Thoracic aorta (tissue), 2 donors: ENCODE data around the gene SSUH2. TPM values are rescaled to one million over a fixed set of nuclear protein-coding genes. Genes with fewer than 3 reads are reported as not detected.
"Not testable (repeated sequence)": the region's sequence is repeated elsewhere in the genome, so short reads cannot be mapped to it uniquely, and the experiment has no call there.

Experiments used
- ATAC-seq: fragments of 150-250 bp; one replicate; pipeline ENCODE4 v1.8.0; 2017; ENCODE audit warnings: low read depth; ENCODE audit not compliant: insufficient number of reproducible peaks, low FRiP score
- DNase-seq: peaks from one replicate; pipeline ENCODE4 v3.0.0-alpha.2; 2020; ENCODE audit warnings: low spot score
- H3K27ac ChIP-seq, 2 donors: fragments of 200-600 bp; sonication (generic); 1 replicate in 1 of 2; 2 replicates in 1 of 2; pipeline ENCODE4 v1.5.1; 2016; ENCODE audit warnings: mild to moderate bottlenecking in 2 of 2, moderate library complexity in 2 of 2
- H3K27me3 ChIP-seq: fragments of 200-600 bp; sonication (generic); replicated peaks from 2 replicates; pipeline ENCODE4 v1.6.0; 2016; ENCODE audit warnings: mild to moderate bottlenecking; ENCODE audit not compliant: insufficient read depth
- H3K36me3 ChIP-seq: fragments of 200-600 bp; sonication (generic); one replicate; pipeline ENCODE4 v1.5.1; 2016
- H3K4me1 ChIP-seq, 2 donors: fragments of 200-600 bp; sonication (generic); 1 replicate in 1 of 2; 2 replicates in 1 of 2; pipeline versions ENCODE4 v1.5.1 to v1.6.0; 2016; ENCODE audit warnings: low read depth in 2 of 2, mild to moderate bottlenecking in 1 of 2; ENCODE audit not compliant: control insufficient read depth in 1 of 2
- H3K4me3 ChIP-seq: fragments of 200-600 bp; sonication (generic); 2 replicates; pipeline ENCODE4 v1.5.1; 2016; ENCODE audit warnings: mild to moderate bottlenecking
- H3K9me3 ChIP-seq: fragments of 200-600 bp; sonication (generic); 2 replicates; pipeline ENCODE4 v1.5.1; 2016
- CTCF ChIP-seq: fragments of 200-600 bp; sonication (generic); IDR thresholded peaks from one replicate; pipeline ENCODE4 v1.5.1; 2019; ENCODE audit warnings: antibody characterized with exemption
- total RNA-seq, 2 donors: library from RNA; depleted of rRNA; stranded (reverse); fragments of >200 nt; gene quantifications; one replicate each; pipeline versions ENCODE4 v1.1.0 to v1.2.3, GENCODE V29; 2016

SSUH2 gene
- total RNA-seq: under 1 TPM in 1 of 2 donors, not detected in 1; 0.14 TPM

- Histone ChIP-seq H3K27ac (no peak within 1 kb of the TSS), H3K4me3 (no peak within 1 kb of the TSS), H3K9me3 (no peaks in the 10 kb centered on the region), H3K36me3 (no peaks in the 10 kb centered on the region), H3K4me1 (no peaks in the 10 kb centered on the region), H3K27me3 (no peaks in the 10 kb centered on the region)
- ATAC-seq (no peak), DNase-seq (no peak)
- no peak for TF ChIP-seq CTCF
These were observed at the start of gene SSUH2 for GRCh38 chr3:8644748-8645390. Gene SSUH2, minus strand, starts transcription at chr3:8644798. Its CDS starts 40 bp downstream, at chr3:8644758.

- not testable (repeated sequence) for H3K36me3 ChIP-seq
These were observed 46.7 kb upstream of the SSUH2 start for GRCh38 chr3:8691295-8691694.

GRCh38 chr3:8684992-8685391, 40.4 kb upstream of the SSUH2 start:
- H3K9me3 ChIP-seq, H3K36me3 ChIP-seq, H3K4me1 ChIP-seq, H3K27ac ChIP-seq, H3K27me3 ChIP-seq, DNase-seq, ATAC-seq, H3K4me3 ChIP-seq: not testable (repeated sequence)

More at GRCh38 chr3:8691295-8691694, 46.7 kb upstream of the SSUH2 start:
- not testable (repeated sequence) for H3K27ac ChIP-seq, H3K4me1 ChIP-seq, H3K4me3 ChIP-seq, DNase-seq, H3K27me3 ChIP-seq, H3K9me3 ChIP-seq, ATAC-seq

GRCh38 chr3:8682850-8683574, 38.4 kb upstream of the SSUH2 start:
- H3K4me1 ChIP-seq, DNase-seq, H3K27ac ChIP-seq, H3K9me3 ChIP-seq, ATAC-seq, H3K4me3 ChIP-seq, H3K27me3 ChIP-seq, H3K36me3 ChIP-seq: not testable (repeated sequence)

GRCh38 chr3:8681881-8682538, 37.4 kb upstream of the SSUH2 start:
- not testable (repeated sequence) for H3K9me3 ChIP-seq, H3K4me1 ChIP-seq, DNase-seq, H3K27me3 ChIP-seq, H3K27ac ChIP-seq, H3K36me3 ChIP-seq, H3K4me3 ChIP-seq, ATAC-seq

- Histone ChIP-seq H3K36me3 (no peaks in the 10 kb centered on the region), H3K27me3 (no peaks in the 10 kb centered on the region), H3K9me3 (no peaks in the 10 kb centered on the region), H3K4me3 (no peak overlapping the region), H3K4me1 (no peaks in the 10 kb centered on the region), H3K27ac (no peak overlapping the region)
- DNase-seq (no peak), ATAC-seq (no peak)
- TF ChIP-seq CTCF: no peak
These were observed 36.8 kb upstream of the SSUH2 start for GRCh38 chr3:8681349-8681748.

GRCh38 chr3:8679817-8680553, 35.4 kb upstream of the SSUH2 start:
- H3K27ac ChIP-seq, ATAC-seq, H3K4me3 ChIP-seq, H3K27me3 ChIP-seq, H3K36me3 ChIP-seq, H3K9me3 ChIP-seq, H3K4me1 ChIP-seq, DNase-seq: not testable (repeated sequence)
